ENCODE results near the gene DYNC1I1.
"Not testable (repeated sequence)": the region's sequence is repeated elsewhere in the genome, so short reads cannot be mapped to it uniquely, and the experiment has no call there.

The DYNC1I1 gene

GRCh38 chr7:95916573-95917297, 144.4 kb downstream of the DYNC1I1 start:
- DNase-seq: peak; percentile 67

GRCh38 chr7:95917634-95918033, 145.3 kb downstream of the DYNC1I1 start:
- no peak for DNase-seq

GRCh38 chr7:95919556-95919955, 147.2 kb downstream of the DYNC1I1 start:
- no peak for DNase-seq

- no peak for DNase-seq
These were observed 149.2 kb downstream of the DYNC1I1 start for GRCh38 chr7:95921543-95921942.

- DNase-seq: no peak
These were observed 149.8 kb downstream of the DYNC1I1 start for GRCh38 chr7:95922191-95922590.

GRCh38 chr7:95925236-95925635, 152.9 kb downstream of the DYNC1I1 start:
- DNase-seq: no peak

- DNase-seq: no peak
These were observed 153.6 kb downstream of the DYNC1I1 start for GRCh38 chr7:95925971-95926370.

- no peak for DNase-seq
These were observed 155.4 kb downstream of the DYNC1I1 start for GRCh38 chr7:95927756-95928155.

GRCh38 chr7:95929710-95930280, 157.4 kb downstream of the DYNC1I1 start:
- DNase-seq: no peak

GRCh38 chr7:95931460-95932232, 159.3 kb downstream of the DYNC1I1 start:
- DNase-seq: no peak

- DNase-seq: no peak
These were observed 161.3 kb downstream of the DYNC1I1 start for GRCh38 chr7:95933618-95934017.

- DNase-seq: not testable (repeated sequence)
These were observed 172.5 kb downstream of the DYNC1I1 start for GRCh38 chr7:95944867-95945266.

- no peak for DNase-seq
These were observed 178.3 kb downstream of the DYNC1I1 start for GRCh38 chr7:95950698-95951097.

- no peak for DNase-seq
These were observed 179.2 kb downstream of the DYNC1I1 start for GRCh38 chr7:95951531-95951930.

GRCh38 chr7:95951997-95952795, 179.8 kb downstream of the DYNC1I1 start:
- no peak for DNase-seq

GRCh38 chr7:95952851-95953250, 180.5 kb downstream of the DYNC1I1 start:
- DNase-seq: no peak

GRCh38 chr7:95955748-95956147, 183.4 kb downstream of the DYNC1I1 start:
- DNase-seq: no peak

GRCh38 chr7:95957510-95957909, 185.2 kb downstream of the DYNC1I1 start:
- DNase-seq: no peak

GRCh38 chr7:95960706-95961244, 188.4 kb downstream of the DYNC1I1 start:
- no peak for DNase-seq

GRCh38 chr7:95963446-95963990, 191.2 kb downstream of the DYNC1I1 start:
- no peak for DNase-seq

GRCh38 chr7:95971716-95972115, 199.4 kb downstream of the DYNC1I1 start:
- DNase-seq: no peak

GRCh38 chr7:95972523-95972922, 200.2 kb downstream of the DYNC1I1 start:
- DNase-seq: no peak

GRCh38 chr7:95974108-95974507, 201.8 kb downstream of the DYNC1I1 start:
- DNase-seq: no peak
